ENCODE data around the gene CDC37L1.

DNA sequence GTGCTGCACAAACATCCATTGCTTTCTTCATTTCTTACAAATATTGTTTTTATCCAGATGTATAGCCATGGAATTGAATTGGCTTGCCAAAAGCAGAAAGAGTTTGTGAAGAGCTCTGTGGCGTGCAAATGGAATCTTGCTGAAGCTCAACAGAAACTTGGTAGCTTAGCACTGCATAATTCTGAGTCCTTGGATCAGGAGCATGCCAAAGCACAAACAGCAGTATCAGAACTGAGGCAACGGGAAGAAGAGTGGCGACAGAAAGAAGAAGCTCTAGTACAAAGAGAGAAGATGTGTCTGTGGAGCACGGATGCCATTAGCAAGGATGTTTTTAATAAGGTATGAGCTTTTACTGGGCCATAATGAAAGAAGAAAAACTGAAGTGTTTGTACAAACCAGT, 5.5 kb downstream of the CDC37L1 start:
- TF ChIP-seq POLR2A (IDR thresholded peaks at IDR 0.05): no peak
- TF ChIP-seq, protein P1, sequence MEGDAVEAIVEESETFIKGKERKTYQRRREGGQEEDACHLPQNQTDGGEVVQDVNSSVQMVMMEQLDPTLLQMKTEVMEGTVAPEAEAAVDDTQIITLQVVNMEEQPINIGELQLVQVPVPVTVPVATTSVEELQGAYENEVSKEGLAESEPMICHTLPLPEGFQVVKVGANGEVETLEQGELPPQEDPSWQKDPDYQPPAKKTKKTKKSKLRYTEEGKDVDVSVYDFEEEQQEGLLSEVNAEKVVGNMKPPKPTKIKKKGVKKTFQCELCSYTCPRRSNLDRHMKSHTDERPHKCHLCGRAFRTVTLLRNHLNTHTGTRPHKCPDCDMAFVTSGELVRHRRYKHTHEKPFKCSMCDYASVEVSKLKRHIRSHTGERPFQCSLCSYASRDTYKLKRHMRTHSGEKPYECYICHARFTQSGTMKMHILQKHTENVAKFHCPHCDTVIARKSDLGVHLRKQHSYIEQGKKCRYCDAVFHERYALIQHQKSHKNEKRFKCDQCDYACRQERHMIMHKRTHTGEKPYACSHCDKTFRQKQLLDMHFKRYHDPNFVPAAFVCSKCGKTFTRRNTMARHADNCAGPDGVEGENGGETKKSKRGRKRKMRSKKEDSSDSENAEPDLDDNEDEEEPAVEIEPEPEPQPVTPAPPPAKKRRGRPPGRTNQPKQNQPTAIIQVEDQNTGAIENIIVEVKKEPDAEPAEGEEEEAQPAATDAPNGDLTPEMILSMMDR (IDR thresholded peaks at IDR 0.05): no peak
